Measurements from ENCODE around the gene SLC8A2. TPM values are rescaled to one million over a fixed set of nuclear protein-coding genes. Genes with fewer than 3 reads are reported as not detected.

The SLC8A2 gene
- total RNA-seq, 2 donors from 2014 or later, result 0.74 to 2.3 TPM

DNA sequence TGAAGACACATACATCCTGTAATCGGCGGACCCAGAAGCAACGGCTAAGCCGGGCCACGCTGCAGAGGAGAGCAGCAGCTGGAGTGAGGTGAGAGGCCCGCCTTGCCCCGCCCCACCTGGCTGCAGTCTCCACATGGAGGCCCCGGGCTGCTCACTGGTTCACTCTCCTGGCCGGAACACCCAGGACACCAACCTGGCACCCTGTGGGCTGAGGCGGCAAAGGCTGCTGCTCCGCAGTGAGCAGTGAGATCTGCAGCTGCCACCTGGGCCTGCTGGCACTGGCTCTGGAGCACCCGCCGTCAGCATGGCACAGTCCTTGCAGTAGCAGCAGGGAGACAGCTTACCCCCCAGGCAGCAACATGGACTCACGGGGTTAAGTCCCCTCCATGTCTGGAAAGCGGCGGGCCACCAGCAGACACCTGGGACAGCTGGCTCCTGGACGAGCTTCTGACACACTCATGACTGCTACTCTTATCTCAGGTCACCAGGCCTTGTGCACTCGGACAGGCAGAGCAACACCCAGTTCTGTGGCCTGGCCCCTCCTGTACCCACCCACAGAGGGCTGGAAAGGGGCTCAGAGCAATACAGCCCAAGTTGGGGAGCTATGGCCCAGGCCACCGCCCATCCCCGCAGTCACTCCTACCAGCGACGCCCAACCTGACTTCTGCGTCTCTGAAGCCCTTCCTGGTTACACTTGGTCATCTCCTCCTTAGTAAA is 25.5 kb upstream of the SLC8A2 start:
- H3K27ac ChIP-seq, result no peak overlapping the region
- TF ChIP-seq, protein P1, sequence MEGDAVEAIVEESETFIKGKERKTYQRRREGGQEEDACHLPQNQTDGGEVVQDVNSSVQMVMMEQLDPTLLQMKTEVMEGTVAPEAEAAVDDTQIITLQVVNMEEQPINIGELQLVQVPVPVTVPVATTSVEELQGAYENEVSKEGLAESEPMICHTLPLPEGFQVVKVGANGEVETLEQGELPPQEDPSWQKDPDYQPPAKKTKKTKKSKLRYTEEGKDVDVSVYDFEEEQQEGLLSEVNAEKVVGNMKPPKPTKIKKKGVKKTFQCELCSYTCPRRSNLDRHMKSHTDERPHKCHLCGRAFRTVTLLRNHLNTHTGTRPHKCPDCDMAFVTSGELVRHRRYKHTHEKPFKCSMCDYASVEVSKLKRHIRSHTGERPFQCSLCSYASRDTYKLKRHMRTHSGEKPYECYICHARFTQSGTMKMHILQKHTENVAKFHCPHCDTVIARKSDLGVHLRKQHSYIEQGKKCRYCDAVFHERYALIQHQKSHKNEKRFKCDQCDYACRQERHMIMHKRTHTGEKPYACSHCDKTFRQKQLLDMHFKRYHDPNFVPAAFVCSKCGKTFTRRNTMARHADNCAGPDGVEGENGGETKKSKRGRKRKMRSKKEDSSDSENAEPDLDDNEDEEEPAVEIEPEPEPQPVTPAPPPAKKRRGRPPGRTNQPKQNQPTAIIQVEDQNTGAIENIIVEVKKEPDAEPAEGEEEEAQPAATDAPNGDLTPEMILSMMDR (IDR thresholded peaks at IDR 0.05), result no peak
- no peaks in the 10 kb centered on the region for H3K27me3 ChIP-seq
- no peak overlapping the region for H3K4me3 ChIP-seq
- no peaks in the 10 kb centered on the region for H3K9me3 ChIP-seq
- intact Hi-C loops (cut with DNase I), result no loop called here
- no peaks in the 10 kb centered on the region for H3K4me1 ChIP-seq
- H3K9ac ChIP-seq (ENCODE audit: low read depth in 2 of 2, low read length in 2 of 2), result no peak overlapping the region
- DNase-seq, result no peak
- H3K36me3 ChIP-seq, result peaks cover 5% of the 10 kb centered on the region

DNA sequence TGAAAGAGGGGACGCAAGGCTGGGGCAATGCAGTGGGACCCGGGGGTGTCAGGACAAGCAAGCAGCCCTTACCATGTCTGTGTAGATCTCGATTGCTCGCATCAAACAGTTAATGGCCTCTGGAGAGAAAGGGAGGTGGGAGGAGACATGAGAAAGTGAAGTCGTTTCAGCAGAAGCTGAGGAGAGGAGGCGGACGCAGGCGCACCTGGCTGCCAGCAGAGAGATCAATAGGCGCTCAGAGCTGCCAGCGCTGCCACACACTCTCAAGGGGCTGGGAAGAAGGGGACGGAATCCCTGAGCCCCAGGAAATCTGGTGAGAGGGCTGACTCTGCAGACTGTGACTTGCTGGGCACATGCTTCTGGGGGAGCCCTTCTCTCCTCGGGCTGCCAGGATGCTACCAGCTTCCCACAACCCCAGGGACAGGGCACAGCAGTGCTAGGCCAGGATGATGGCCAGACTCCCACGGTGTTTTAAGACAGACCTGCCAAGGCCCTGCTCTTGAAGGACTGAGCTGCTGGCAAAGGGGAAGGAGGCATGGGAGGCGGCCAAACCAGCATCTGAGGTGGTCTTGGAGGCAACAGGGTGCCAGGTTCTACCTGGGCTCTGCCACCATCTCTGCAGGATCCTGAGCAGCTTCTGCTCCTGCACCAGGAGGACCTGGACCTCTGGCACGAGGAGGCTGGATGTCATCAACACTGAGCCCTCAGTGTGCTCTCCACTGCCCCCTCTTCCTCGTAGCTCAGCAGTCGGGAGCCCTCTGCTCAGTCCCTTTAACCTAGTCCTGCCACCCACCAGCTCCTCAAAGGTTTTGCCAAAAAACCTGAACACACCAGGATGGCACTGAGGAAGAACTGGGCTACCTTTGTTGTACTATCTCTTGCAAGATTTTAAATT is 24.0 kb upstream of the SLC8A2 start:
- Histone ChIP-seq H3K9me3 (no peaks in the 10 kb centered on the region), H3K4me3 (no peak overlapping the region), H3K27ac (no peak overlapping the region), H3K27me3 (no peaks in the 10 kb centered on the region), H3K9ac (ENCODE audit: low read depth in 2 of 2, low read length in 2 of 2) (no peak overlapping the region), H3K4me1 (no peaks in the 10 kb centered on the region), H3K36me3 (no peaks in the 10 kb centered on the region)
- DNase-seq, result no peak
- intact Hi-C loops (cut with DNase I), result no loop called here
- TF ChIP-seq, protein P1 (IDR thresholded peaks at IDR 0.05), result no peak

DNA sequence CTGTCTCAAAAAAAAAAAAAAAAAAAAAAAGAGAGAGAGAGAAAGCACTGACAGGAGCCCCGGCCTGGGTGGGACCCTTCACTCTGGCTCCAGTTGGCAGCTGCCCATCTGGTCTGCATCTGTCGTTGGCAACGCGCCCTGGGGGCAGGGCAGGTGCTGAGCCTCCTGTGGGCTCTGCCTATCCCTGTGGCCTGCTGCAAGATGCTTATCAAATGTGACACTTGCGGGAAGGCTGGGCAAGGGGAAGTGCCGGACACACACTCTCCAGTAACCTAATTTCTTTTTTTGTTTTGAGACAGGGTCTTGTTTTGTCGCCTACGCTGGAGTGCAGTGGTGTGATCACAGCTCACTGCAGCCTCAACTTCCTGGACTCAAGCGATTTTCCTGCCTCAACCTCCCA is 23.0 kb upstream of the SLC8A2 start:
- DNase-seq, result peak; percentile 44
- no peak overlapping the region for H3K4me3 ChIP-seq
- H3K27ac ChIP-seq, result no peak overlapping the region
- H3K4me1 ChIP-seq, result no peaks in the 10 kb centered on the region
- TF ChIP-seq, protein P1 (IDR thresholded peaks at IDR 0.05), result no peak
- intact Hi-C loops (cut with DNase I), result no loop called here
- H3K9me3 ChIP-seq, result no peaks in the 10 kb centered on the region
- H3K36me3 ChIP-seq, result no peaks in the 10 kb centered on the region
- no peak overlapping the region for H3K9ac ChIP-seq (ENCODE audit: low read depth in 2 of 2, low read length in 2 of 2)
- no peaks in the 10 kb centered on the region for H3K27me3 ChIP-seq

DNA sequence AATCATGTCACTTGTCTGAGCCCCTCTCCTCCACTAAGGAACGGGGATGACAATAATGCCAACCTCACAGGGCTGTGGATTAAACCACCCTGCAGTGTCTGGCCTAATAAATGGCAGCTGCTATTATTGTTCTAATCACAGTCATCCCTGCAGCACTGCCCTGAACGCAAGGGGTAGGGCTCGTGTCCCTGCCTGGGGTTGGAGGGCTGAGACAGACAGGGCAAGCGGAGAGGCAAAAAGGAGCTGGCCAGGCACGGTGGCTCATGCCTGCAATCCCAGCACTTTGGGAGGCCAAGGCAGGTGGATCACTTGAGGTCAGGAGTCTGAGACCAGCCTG is 22.5 kb upstream of the SLC8A2 start:
- TF ChIP-seq, protein P1 (IDR thresholded peaks at IDR 0.05), result no peak
- no peak overlapping the region for H3K4me3 ChIP-seq
- H3K4me1 ChIP-seq, result no peaks in the 10 kb centered on the region
- H3K27ac ChIP-seq, result no peak overlapping the region
- H3K9me3 ChIP-seq, result no peaks in the 10 kb centered on the region
- no peaks in the 10 kb centered on the region for H3K27me3 ChIP-seq
- no peaks in the 10 kb centered on the region for H3K36me3 ChIP-seq
- intact Hi-C loops (cut with DNase I), result no loop called here
- DNase-seq, result no peak
- H3K9ac ChIP-seq (ENCODE audit: low read depth in 2 of 2, low read length in 2 of 2), result no peak overlapping the region

DNA sequence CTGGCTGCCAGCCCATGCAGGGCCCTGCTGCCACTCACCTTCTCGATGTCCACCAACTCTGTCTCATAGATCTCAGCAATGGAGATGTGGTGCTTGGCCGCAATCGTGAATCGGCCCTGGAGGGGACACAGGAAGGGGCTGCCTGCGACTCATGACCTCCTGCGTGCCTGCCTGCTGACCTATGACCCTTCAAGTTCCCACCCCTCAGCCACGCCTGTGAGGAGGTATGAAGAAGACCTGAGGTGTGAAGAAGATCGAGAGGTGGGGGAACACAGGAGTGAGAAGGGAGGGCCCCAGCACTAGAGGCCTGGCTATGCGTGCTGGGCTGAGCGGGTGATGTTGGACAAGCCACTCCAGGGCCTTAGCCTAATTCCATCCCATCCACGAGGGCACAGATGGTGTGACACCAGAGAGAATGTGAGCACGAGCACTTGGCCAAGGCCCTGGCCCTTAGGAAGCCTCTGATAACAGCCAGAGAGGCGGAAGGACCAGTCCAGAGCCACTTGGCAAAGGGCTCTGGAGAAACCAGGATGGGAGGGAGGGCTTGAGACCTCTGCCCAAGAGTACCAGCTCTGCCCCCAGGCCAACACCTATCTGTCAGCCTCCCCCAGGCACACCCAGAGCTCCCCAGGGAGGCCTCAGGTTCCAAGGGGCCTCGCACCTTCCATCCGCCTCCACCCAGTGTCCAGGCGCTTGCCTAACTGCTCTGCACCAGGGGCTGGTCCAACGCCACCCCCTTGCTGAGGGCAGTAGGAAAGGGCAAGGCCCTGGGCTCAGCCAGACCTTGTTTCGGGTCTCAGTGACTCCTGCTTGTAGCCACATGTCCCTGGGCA is 21.9 kb upstream of the SLC8A2 start:
- no peaks in the 10 kb centered on the region for H3K9me3 ChIP-seq
- no peaks in the 10 kb centered on the region for H3K36me3 ChIP-seq
- no peak overlapping the region for H3K9ac ChIP-seq (ENCODE audit: low read depth in 2 of 2, low read length in 2 of 2)
- intact Hi-C loops (cut with DNase I), result no loop called here
- H3K27me3 ChIP-seq, result no peaks in the 10 kb centered on the region
- TF ChIP-seq, protein P1 (IDR thresholded peaks at IDR 0.05), result no peak
- no peak overlapping the region for H3K27ac ChIP-seq
- no peak overlapping the region for H3K4me3 ChIP-seq
- DNase-seq, result no peak
- H3K4me1 ChIP-seq, result no peaks in the 10 kb centered on the region
